A673 (cell line): ENCODE measurements around the gene CNPPD1.

Experiments used
- EZH2 ChIP-seq: fragments of 200-600 bp; sonication (generic); IDR thresholded peaks from 2 replicates; pipeline ENCODE4 v1.6.1; 2017; ENCODE audit warnings: borderline replicate concordance, low read depth, mild to moderate bottlenecking, mixed read lengths, antibody characterized with exemption, low read length; ENCODE audit not compliant: poor library complexity, severe bottlenecking
- TF ChIP-seq, protein P1 (sequence below): fragments of 300-800, 200-600 bp; sonication (generic); conservative IDR thresholded peaks from 2 replicates; pipeline ENCODE4 v1.5.1; 2017; ENCODE audit warnings: low read depth, mild to moderate bottlenecking, antibody characterized with exemption, low read length, moderate library complexity, mixed read lengths

- TF ChIP-seq, protein P1, sequence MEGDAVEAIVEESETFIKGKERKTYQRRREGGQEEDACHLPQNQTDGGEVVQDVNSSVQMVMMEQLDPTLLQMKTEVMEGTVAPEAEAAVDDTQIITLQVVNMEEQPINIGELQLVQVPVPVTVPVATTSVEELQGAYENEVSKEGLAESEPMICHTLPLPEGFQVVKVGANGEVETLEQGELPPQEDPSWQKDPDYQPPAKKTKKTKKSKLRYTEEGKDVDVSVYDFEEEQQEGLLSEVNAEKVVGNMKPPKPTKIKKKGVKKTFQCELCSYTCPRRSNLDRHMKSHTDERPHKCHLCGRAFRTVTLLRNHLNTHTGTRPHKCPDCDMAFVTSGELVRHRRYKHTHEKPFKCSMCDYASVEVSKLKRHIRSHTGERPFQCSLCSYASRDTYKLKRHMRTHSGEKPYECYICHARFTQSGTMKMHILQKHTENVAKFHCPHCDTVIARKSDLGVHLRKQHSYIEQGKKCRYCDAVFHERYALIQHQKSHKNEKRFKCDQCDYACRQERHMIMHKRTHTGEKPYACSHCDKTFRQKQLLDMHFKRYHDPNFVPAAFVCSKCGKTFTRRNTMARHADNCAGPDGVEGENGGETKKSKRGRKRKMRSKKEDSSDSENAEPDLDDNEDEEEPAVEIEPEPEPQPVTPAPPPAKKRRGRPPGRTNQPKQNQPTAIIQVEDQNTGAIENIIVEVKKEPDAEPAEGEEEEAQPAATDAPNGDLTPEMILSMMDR = no peak
- TF ChIP-seq EZH2 = no peak
Observed at GRCh38 chr2:219198974-219199373, 22.2 kb upstream of the CNPPD1 start.
